ENCODE results near the gene PSIP1. TPM values are rescaled to one million over a fixed set of nuclear protein-coding genes. Genes with fewer than 3 reads are reported as not detected.

Gene PSIP1
- total RNA-seq, 2 experiments from 2014 or later: 146 to 151 TPM

DNA sequence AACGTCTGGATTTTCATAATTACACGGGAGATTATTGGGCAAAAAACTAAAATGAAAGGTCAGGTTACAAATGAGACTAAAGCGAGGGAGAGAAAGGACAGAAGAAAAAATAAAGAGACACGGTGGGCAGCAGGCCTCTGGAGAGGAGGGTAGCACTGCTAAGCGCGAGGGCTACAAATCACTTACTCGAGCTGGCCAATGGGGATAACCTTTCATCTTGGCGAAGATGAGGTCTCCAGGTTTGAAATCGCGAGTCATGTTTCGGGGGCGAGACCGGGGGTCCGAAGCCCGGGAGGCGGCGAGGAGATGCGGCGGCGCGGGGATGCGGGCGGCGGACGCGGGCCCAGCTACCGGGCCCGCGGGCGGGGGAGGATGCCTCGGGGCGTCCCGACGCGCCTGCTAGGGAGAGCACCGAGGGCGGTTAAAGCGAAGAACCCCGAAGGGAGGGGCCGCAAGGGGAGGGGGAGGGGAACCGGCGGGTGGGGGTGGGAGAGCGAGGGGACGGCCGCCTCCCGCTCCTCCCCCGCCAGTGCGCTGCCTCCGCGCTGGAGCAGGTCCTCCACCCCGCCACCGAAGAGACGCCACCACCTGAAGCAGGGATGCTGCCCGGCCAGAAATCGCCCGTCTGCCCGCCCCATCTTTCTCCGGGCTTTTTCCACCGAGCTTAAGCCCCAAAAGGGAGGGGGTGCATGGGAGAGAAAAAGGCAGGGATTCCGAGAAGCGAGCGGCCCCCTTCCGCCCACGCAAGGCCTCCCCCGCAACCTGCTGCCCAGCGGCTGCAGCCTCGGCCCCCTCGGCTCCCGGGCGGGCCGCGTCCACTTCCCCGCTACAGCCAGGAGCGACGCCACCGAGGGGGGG lies 610 bp downstream of the PSIP1 start:
- BruUV-seq (replicated peaks): no TSS peak
- Histone ChIP-seq H3K9me2 (ENCODE audit: insufficient read depth, low read length) (no peaks in the 10 kb centered on the region), H3K4me3 (ENCODE audit: low read depth, low read length, poor library complexity, severe bottlenecking) (peak overlapping the region; percentile 99), H2AFZ (ENCODE audit: low read length) (peak overlapping the region; percentile 56), H3K27ac (ENCODE audit: low read depth, low read length, poor library complexity, severe bottlenecking) (peak overlapping the region; percentile 82), H4K20me1 (ENCODE audit: insufficient read depth, low read length) (peaks cover 31% of the 10 kb centered on the region), H3K36me3 (ENCODE audit: insufficient read depth, low read length) (peaks cover 49% of the 10 kb centered on the region), H3K4me1 (ENCODE audit: insufficient read depth, low read length, poor library complexity, severe bottlenecking) (peaks cover 47% of the 10 kb centered on the region), H3K79me2 (ENCODE audit: insufficient read depth, low read depth, low read length) (peaks cover 53% of the 10 kb centered on the region), H3K4me2 (ENCODE audit: low read length) (peak overlapping the region; percentile 91), H3K9me3 (ENCODE audit: low read length) (no peaks in the 10 kb centered on the region)
- POLR2A ChIA-PET: interaction anchor here (0.7 to 4.6 kb wide), 5 partner anchors 11 to 42 kb away, joined by 3 to 110 read pairs (median 5); partner anchors contain the start of gene CCDC171
- DNase-seq (ENCODE audit: low spot score): peak; percentile 78
- intact Hi-C loops (cut with micrococcal nuclease; ENCODE audit: unreplicated experiment): loop anchor here (2.0 kb wide), 1 partner anchor 97 kb away; no protein-coding TSS in a partner anchor
- CTCF ChIA-PET (ENCODE audit: unreplicated experiment): interaction anchor here (1.5 kb wide), 1 partner anchor 97 kb away, joined by 3 read pairs; no protein-coding TSS in a partner anchor
- no peak for TF ChIP-seq EZH2phosphoT487 (IDR thresholded peaks at IDR 0.05; ENCODE audit: borderline replicate concordance, low read depth, low read length)
- TF ChIP-seq, protein P1, sequence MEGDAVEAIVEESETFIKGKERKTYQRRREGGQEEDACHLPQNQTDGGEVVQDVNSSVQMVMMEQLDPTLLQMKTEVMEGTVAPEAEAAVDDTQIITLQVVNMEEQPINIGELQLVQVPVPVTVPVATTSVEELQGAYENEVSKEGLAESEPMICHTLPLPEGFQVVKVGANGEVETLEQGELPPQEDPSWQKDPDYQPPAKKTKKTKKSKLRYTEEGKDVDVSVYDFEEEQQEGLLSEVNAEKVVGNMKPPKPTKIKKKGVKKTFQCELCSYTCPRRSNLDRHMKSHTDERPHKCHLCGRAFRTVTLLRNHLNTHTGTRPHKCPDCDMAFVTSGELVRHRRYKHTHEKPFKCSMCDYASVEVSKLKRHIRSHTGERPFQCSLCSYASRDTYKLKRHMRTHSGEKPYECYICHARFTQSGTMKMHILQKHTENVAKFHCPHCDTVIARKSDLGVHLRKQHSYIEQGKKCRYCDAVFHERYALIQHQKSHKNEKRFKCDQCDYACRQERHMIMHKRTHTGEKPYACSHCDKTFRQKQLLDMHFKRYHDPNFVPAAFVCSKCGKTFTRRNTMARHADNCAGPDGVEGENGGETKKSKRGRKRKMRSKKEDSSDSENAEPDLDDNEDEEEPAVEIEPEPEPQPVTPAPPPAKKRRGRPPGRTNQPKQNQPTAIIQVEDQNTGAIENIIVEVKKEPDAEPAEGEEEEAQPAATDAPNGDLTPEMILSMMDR (conservative IDR thresholded peaks at IDR 0.05; ENCODE audit: low read length): no peak

DNA sequence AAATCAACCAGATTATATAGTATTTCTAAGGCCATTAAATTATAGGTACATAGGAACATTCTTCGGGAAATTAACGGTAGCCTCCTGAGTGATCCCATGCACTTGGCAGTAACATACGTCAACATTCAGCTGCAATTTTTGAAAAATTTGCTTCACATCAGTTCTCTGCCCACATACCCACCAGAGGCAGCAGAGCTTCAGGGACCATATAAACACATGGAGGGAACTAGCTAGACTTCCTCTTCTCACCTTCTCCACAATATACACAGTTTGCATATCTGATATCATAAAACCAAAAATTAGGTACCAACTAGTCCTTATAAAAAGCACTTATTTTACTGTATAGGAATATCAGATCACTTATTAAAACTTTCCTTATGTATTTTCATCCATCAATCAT lies 4.8 kb downstream of the PSIP1 start:
- H2AFZ ChIP-seq (ENCODE audit: low read length): no peak overlapping the region
- no TSS peak for BruUV-seq (replicated peaks)
- peaks cover 38% of the 10 kb centered on the region for H4K20me1 ChIP-seq (ENCODE audit: insufficient read depth, low read length)
- TF ChIP-seq, protein P1 (conservative IDR thresholded peaks at IDR 0.05; ENCODE audit: low read length): 0 out of 2 replicates have a peak, but pooled peaks have one; percentile 36
- TF ChIP-seq EZH2phosphoT487 (IDR thresholded peaks at IDR 0.05; ENCODE audit: borderline replicate concordance, low read depth, low read length): no peak
- peak; percentile 22 for DNase-seq (ENCODE audit: low spot score)
- H3K9me3 ChIP-seq (ENCODE audit: low read length): no peaks in the 10 kb centered on the region
- peaks cover 95% of the 10 kb centered on the region for H3K79me2 ChIP-seq (ENCODE audit: insufficient read depth, low read depth, low read length)
- CTCF ChIA-PET (ENCODE audit: unreplicated experiment): no interaction called here
- intact Hi-C loops (cut with micrococcal nuclease; ENCODE audit: unreplicated experiment): no loop called here
- H3K4me2 ChIP-seq (ENCODE audit: low read length): no peak overlapping the region
- POLR2A ChIA-PET: interaction anchor here (0.5 kb wide), 1 partner anchor 10 kb away, joined by 3 read pairs; no protein-coding TSS in a partner anchor
- no peak overlapping the region for H3K4me3 ChIP-seq (ENCODE audit: low read depth, low read length, poor library complexity, severe bottlenecking)
- H3K36me3 ChIP-seq (ENCODE audit: insufficient read depth, low read length): peaks cover 90% of the 10 kb centered on the region
- peaks cover 21% of the 10 kb centered on the region for H3K4me1 ChIP-seq (ENCODE audit: insufficient read depth, low read length, poor library complexity, severe bottlenecking)
- H3K9me2 ChIP-seq (ENCODE audit: insufficient read depth, low read length): no peaks in the 10 kb centered on the region
- H3K27ac ChIP-seq (ENCODE audit: low read depth, low read length, poor library complexity, severe bottlenecking): no peak overlapping the region
